ENCODE data around the gene SDHB. TPM values are rescaled to one million over a fixed set of nuclear protein-coding genes. Genes with fewer than 3 reads are reported as not detected.
A peak's percentile ranks its signal among the peaks of the same experiment; 100 is the strongest.

SDHB gene
- total RNA-seq, 3 donors from 2014 or later: 80.6 to 106 (median 97.7) TPM

DNA sequence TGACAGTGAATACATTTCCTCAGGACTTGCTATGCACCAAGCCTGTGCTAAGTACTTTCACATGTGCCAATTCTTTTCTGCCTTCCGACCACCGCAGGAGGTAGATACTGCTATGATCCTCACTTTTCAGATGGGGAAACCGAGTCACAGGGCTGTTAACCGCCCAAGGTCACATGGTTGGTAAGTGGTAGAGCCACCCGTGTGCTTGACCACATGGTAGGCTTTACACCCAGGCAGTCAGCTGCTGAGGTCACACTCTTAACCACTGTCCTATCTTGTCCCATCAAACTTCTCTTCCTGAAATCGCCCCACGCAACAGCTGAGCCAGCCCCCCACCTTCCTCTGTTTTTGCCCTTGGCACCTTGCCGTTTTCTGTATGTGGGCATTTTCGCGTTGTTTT, 31.0 kb upstream of the SDHB start:
- peaks cover 0 to 5% of the 10 kb centered on the region in 2 donors for H3K4me1 ChIP-seq
- no peak for DNase-seq (ENCODE audit: low spot score in 2 of 2)

DNA sequence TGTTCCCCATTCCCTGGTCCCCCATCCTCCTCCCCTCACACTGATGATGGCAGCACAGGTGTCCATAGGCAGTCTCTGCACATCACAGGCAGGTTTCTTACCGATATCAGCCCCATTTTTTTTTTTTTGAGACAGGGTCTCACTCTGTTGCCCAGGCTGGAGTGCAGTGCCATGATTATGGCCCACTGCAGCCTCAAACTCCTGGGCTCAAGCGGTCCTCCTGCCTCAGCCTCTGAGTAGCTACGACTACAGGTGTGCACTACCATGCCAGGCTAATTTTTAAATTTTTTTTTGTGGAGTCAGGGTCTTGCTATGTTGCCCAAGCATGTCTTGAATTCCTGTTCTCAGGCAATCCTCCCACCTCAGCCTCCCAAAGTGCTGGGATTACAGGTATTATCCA, 28.9 kb upstream of the SDHB start:
- H3K27ac ChIP-seq: no peak overlapping the region
- no peak overlapping the region for H3K4me3 ChIP-seq
- H3K9me3 ChIP-seq: no peaks in the 10 kb centered on the region
- TF ChIP-seq POLR2A (IDR thresholded peaks at IDR 0.05): no peak
- H3K36me3 ChIP-seq: no peaks in the 10 kb centered on the region
- intact Hi-C loops (cut with DNase I; ENCODE audit: low total_unique reads): no loop called here
- H3K27me3 ChIP-seq: no peaks in the 10 kb centered on the region
- no peak for DNase-seq (ENCODE audit: low spot score in 2 of 2)
- peaks cover 0 to 5% of the 10 kb centered on the region in 2 donors for H3K4me1 ChIP-seq

More for the DNA sequence above, 31.0 kb upstream of the SDHB start:
- TF ChIP-seq, protein P1, sequence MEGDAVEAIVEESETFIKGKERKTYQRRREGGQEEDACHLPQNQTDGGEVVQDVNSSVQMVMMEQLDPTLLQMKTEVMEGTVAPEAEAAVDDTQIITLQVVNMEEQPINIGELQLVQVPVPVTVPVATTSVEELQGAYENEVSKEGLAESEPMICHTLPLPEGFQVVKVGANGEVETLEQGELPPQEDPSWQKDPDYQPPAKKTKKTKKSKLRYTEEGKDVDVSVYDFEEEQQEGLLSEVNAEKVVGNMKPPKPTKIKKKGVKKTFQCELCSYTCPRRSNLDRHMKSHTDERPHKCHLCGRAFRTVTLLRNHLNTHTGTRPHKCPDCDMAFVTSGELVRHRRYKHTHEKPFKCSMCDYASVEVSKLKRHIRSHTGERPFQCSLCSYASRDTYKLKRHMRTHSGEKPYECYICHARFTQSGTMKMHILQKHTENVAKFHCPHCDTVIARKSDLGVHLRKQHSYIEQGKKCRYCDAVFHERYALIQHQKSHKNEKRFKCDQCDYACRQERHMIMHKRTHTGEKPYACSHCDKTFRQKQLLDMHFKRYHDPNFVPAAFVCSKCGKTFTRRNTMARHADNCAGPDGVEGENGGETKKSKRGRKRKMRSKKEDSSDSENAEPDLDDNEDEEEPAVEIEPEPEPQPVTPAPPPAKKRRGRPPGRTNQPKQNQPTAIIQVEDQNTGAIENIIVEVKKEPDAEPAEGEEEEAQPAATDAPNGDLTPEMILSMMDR (IDR thresholded peaks at IDR 0.05): no peak
- TF ChIP-seq POLR2A (IDR thresholded peaks at IDR 0.05): no peak
- no peak for TF ChIP-seq POLR2AphosphoS5 (IDR thresholded peaks at IDR 0.05)
- no peaks in the 10 kb centered on the region for H3K36me3 ChIP-seq
- H3K27ac ChIP-seq: no peak overlapping the region
- H3K4me3 ChIP-seq: no peak overlapping the region
- intact Hi-C loops (cut with DNase I; ENCODE audit: low total_unique reads): no loop called here
- no peaks in the 10 kb centered on the region for H3K9me3 ChIP-seq
- H3K27me3 ChIP-seq: no peaks in the 10 kb centered on the region

DNA sequence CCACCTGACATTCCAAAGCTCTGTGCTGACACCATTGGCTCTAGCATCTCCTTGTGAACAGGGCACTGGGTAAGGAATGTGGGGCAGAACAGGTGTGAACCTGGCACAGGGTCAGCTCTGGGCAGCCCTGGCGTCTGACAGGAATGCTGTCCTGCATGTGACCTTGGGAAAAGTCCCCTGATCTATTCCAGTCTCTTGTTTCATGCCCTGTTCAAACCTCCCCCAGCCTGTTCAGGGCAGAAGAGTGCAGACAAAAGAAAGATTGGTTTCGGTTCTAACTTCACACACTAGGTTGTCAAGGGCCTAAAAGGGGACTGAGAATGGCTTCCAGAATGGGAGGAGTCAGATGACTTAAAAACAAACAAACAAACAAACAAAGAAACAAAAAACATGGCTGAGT, 27.6 kb upstream of the SDHB start:
- peak in 1 of 2 donors; percentile 73 for DNase-seq (ENCODE audit: low spot score in 2 of 2)
- Histone ChIP-seq H3K27me3 (no peaks in the 10 kb centered on the region), H3K4me1 (peaks cover 0 to 5% of the 10 kb centered on the region in 2 donors), H3K9me3 (no peaks in the 10 kb centered on the region), H3K4me3 (no peak overlapping the region), H3K36me3 (no peaks in the 10 kb centered on the region), H3K27ac (peak overlapping the region in 1 of 2 donors; percentile 36)
- no peak for TF ChIP-seq POLR2A (IDR thresholded peaks at IDR 0.05)
- TF ChIP-seq POLR2AphosphoS5 (IDR thresholded peaks at IDR 0.05): peak in 1 of 3 donors; percentile 32
- intact Hi-C loops (cut with DNase I; ENCODE audit: low total_unique reads): no loop called here

DNA sequence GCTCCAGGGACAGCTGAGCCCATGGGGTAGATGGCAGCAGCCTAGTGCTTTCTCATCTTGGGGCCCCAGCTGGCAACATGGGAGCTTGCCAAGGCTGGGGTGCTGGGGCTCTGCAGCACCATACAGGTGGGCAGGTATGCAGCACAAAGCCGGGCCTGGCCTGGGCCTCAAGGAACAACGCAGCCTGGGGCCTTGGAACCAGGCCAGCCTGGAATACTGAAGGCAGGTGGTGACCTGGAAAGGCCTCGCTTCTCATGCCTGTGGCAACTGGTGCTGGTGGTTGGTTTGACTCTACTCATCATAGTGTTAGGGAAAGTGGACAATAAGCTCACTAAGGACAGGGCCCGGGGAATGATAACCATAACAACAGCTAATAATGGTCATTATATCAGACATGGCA, 27.0 kb upstream of the SDHB start:
- H3K27me3 ChIP-seq: no peaks in the 10 kb centered on the region
- H3K4me3 ChIP-seq: no peak overlapping the region
- no peaks in the 10 kb centered on the region for H3K36me3 ChIP-seq
- DNase-seq (ENCODE audit: low spot score in 2 of 2): no peak
- peak overlapping the region; percentile 0 to 36 for H3K27ac ChIP-seq
- peaks cover 0 to 5% of the 10 kb centered on the region in 2 donors for H3K4me1 ChIP-seq
- TF ChIP-seq POLR2AphosphoS5 (IDR thresholded peaks at IDR 0.05): no peak
- TF ChIP-seq POLR2A (IDR thresholded peaks at IDR 0.05): no peak
- TF ChIP-seq, protein P1 (IDR thresholded peaks at IDR 0.05): no peak
- intact Hi-C loops (cut with DNase I; ENCODE audit: low total_unique reads): no loop called here
- no peaks in the 10 kb centered on the region for H3K9me3 ChIP-seq

DNA sequence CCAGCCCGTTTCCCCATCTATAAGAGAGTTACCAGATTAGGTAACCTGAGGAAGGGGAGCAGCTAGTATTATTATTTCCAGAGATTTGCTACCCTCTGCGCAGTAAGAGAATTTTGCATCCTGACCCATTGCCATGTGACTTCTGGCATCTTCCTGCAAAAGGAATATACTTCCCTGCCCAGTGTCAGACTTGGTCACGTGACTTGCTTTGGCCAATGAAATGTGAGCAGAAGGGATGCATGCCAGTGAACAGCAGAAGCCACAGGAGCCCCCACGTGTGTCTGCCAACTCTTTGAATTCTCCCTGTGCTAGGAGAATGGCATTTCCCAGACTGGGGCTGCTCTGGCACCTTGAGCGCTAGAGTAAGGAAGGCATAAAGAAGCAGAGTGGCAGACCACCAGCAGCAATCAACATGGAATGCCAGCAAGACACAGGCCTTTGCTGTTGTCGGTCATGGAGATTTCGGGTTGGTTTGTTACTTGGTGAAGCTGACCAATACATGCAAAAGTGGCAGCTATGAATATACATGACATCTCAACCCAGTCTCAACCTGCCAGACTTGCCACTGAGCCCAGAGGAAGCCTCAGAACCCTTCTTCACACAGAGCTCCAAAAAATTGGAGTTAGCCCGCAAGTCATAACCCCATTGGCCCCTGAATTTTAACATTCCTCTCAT, 26.4 kb upstream of the SDHB start:
- DNase-seq (ENCODE audit: low spot score in 2 of 2): no peak
- H3K4me3 ChIP-seq: no peak overlapping the region
- no peaks in the 10 kb centered on the region for H3K9me3 ChIP-seq
- no peaks in the 10 kb centered on the region for H3K27me3 ChIP-seq
- intact Hi-C loops (cut with DNase I; ENCODE audit: low total_unique reads): no loop called here
- H3K4me1 ChIP-seq: peaks cover 0 to 5% of the 10 kb centered on the region in 2 donors
- H3K36me3 ChIP-seq: no peaks in the 10 kb centered on the region
- no peak overlapping the region for H3K27ac ChIP-seq
- TF ChIP-seq POLR2A (IDR thresholded peaks at IDR 0.05): no peak

DNA sequence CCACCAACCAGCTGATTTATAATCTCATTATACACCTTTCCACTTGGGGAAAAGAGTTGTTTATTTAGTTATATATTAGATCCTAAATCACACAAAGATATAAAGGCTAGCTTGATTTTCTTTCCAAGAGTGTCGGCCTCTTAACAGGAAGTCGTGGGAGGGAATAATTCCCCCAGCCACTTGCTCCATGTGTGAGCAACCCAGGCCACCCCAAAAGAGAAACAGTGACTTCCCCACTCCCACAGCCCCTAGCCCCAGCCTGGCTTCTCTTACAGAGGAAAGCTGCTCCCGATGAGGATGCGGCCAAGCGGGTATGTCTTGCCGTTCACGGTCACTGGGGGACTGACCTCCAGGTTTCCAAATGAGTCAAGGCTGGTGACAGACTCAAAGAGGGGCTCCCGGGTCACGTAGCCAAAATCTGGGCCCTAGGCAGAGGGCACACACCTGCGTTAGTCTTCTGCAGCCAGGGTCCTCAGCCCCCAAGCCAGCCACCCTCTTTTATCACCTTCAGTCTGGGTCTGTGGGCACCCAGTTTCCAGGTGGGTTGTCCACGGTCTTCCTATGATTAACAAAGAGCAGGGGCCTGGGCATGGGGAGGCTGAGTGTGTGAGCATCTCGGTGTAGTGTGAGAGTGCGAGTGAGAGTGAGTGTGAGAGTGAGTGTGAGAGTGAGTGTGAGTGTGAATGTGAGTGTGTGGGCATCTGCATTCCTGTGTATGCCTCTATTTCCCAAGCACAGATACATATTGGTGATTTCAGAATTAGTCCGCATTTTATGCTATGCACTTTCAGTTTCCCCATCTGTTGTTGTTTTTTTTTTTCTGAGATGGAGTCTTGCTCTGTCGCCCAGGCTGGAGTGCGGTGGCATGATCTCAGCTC, 25.4 kb upstream of the SDHB start:
- DNase-seq (ENCODE audit: low spot score in 2 of 2): no peak
- Histone ChIP-seq H3K9me3 (no peaks in the 10 kb centered on the region), H3K4me3 (no peak overlapping the region), H3K36me3 (no peaks in the 10 kb centered on the region), H3K27me3 (no peaks in the 10 kb centered on the region), H3K4me1 (peaks cover 0 to 5% of the 10 kb centered on the region in 2 donors), H3K27ac (no peak overlapping the region)
- no peak for TF ChIP-seq POLR2A (IDR thresholded peaks at IDR 0.05)
- intact Hi-C loops (cut with DNase I; ENCODE audit: low total_unique reads): no loop called here

Data from breast epithelium (tissue), 4 donors.